H1 (cell line): ENCODE measurements around the gene CD300LF. TPM values are rescaled to one million over a fixed set of nuclear protein-coding genes. Genes with fewer than 3 reads are reported as not detected.

Experiments used
- BCL11A ChIP-seq, 2 experiments: IDR thresholded peaks; one replicate each; pipeline ENCODE4 v1.6.1; 2011; ENCODE audit warnings: low read depth in 2 of 2, low read length in 2 of 2, mild to moderate bottlenecking in 2 of 2
- EZH2 ChIP-seq: fragments of 200-600 bp; sonication (generic); IDR thresholded peaks from 2 replicates; pipeline ENCODE4 v1.7.1; 2012; ENCODE audit warnings: low read depth, mild to moderate bottlenecking, moderate library complexity, low read length, inconsistent platforms; ENCODE audit not compliant: severe bottlenecking
- KDM4A ChIP-seq: IDR thresholded peaks from one replicate; pipeline ENCODE4 v1.7.1; 2012; ENCODE audit warnings: low read depth, mild to moderate bottlenecking, moderate library complexity, low read length, inconsistent platforms; ENCODE audit not compliant: severe bottlenecking
- NANOG ChIP-seq: IDR thresholded peaks from 2 replicates; pipeline ENCODE4 v1.6.1; 2011; ENCODE audit warnings: low read length, low read depth, mild to moderate bottlenecking, inconsistent platforms; ENCODE audit not compliant: insufficient read depth, poor library complexity, severe bottlenecking
- SAP30 ChIP-seq: fragments of 300-600 bp; sonication (generic); IDR thresholded peaks from 2 replicates; pipeline ENCODE4 v1.7.1; 2012; ENCODE audit warnings: low read length, moderate library complexity, mild to moderate bottlenecking, inconsistent platforms; ENCODE audit not compliant: insufficient read depth, insufficient replicate concordance
- SIRT6 ChIP-seq: IDR thresholded peaks from one replicate; pipeline ENCODE4 v1.7.1; 2012; ENCODE audit warnings: low read length, inconsistent platforms
- TAF1 ChIP-seq: IDR thresholded peaks from 2 replicates; pipeline ENCODE4 v1.6.1; 2011; ENCODE audit warnings: mild to moderate bottlenecking, low read depth, low read length
- YY1 ChIP-seq: IDR thresholded peaks from 2 replicates; pipeline ENCODE4 v1.6.1; 2011; ENCODE audit warnings: low read depth, mild to moderate bottlenecking, low read length
- ZNF274 ChIP-seq: IDR thresholded peaks from 2 replicates; pipeline ENCODE4 v1.7.0; 2012; ENCODE audit warnings: low read length, borderline replicate concordance; ENCODE audit errors: extremely low read depth
- polyA plus RNA-seq, 7 experiments: library from polyadenylated mRNA; depleted of rRNA in 3 of 7; stranded (reverse) in 5 of 7; unstranded in 2 of 7; fragments of >200 nt in 5 of 7; fragments of 200-250 nt in 2 of 7; gene quantifications; 1 replicate in 5 of 7; 2 replicates in 1 of 7; 4 replicates in 1 of 7; pipeline versions ENCODE4 v1.2.1 to v1.2.3, GENCODE V29; 2011 to 2013; ENCODE audit warnings: missing spikeins in 2 of 7, mixed read lengths in 2 of 7
- total RNA-seq: library from RNA; stranded (reverse); fragmentation: NEBNext Ultra II Directional; extraction: Animal tissue kit (Norgen Biotek cat#: 25700); gene quantifications from 2 replicates; pipeline ENCODE4 v1.2.1, GENCODE V29; 2021
- TF ChIP-seq, protein P1 (sequence below): fragments of 300-600 bp; sonication (generic); IDR thresholded peaks from 2 replicates; pipeline ENCODE4 v1.7.1; 2012; ENCODE audit warnings: low read length, moderate library complexity, mild to moderate bottlenecking, inconsistent platforms; ENCODE audit not compliant: insufficient replicate concordance

Gene CD300LF
- total and polyA plus RNA-seq, 2 of the 8 experiments (the other 6 are each of a cell fraction or from before 2014, with no cell fraction given) = not detected

GRCh38 chr17:74678541-74678940 is 34.2 kb downstream of the CD300LF start (continued):
- TF ChIP-seq, protein P1, sequence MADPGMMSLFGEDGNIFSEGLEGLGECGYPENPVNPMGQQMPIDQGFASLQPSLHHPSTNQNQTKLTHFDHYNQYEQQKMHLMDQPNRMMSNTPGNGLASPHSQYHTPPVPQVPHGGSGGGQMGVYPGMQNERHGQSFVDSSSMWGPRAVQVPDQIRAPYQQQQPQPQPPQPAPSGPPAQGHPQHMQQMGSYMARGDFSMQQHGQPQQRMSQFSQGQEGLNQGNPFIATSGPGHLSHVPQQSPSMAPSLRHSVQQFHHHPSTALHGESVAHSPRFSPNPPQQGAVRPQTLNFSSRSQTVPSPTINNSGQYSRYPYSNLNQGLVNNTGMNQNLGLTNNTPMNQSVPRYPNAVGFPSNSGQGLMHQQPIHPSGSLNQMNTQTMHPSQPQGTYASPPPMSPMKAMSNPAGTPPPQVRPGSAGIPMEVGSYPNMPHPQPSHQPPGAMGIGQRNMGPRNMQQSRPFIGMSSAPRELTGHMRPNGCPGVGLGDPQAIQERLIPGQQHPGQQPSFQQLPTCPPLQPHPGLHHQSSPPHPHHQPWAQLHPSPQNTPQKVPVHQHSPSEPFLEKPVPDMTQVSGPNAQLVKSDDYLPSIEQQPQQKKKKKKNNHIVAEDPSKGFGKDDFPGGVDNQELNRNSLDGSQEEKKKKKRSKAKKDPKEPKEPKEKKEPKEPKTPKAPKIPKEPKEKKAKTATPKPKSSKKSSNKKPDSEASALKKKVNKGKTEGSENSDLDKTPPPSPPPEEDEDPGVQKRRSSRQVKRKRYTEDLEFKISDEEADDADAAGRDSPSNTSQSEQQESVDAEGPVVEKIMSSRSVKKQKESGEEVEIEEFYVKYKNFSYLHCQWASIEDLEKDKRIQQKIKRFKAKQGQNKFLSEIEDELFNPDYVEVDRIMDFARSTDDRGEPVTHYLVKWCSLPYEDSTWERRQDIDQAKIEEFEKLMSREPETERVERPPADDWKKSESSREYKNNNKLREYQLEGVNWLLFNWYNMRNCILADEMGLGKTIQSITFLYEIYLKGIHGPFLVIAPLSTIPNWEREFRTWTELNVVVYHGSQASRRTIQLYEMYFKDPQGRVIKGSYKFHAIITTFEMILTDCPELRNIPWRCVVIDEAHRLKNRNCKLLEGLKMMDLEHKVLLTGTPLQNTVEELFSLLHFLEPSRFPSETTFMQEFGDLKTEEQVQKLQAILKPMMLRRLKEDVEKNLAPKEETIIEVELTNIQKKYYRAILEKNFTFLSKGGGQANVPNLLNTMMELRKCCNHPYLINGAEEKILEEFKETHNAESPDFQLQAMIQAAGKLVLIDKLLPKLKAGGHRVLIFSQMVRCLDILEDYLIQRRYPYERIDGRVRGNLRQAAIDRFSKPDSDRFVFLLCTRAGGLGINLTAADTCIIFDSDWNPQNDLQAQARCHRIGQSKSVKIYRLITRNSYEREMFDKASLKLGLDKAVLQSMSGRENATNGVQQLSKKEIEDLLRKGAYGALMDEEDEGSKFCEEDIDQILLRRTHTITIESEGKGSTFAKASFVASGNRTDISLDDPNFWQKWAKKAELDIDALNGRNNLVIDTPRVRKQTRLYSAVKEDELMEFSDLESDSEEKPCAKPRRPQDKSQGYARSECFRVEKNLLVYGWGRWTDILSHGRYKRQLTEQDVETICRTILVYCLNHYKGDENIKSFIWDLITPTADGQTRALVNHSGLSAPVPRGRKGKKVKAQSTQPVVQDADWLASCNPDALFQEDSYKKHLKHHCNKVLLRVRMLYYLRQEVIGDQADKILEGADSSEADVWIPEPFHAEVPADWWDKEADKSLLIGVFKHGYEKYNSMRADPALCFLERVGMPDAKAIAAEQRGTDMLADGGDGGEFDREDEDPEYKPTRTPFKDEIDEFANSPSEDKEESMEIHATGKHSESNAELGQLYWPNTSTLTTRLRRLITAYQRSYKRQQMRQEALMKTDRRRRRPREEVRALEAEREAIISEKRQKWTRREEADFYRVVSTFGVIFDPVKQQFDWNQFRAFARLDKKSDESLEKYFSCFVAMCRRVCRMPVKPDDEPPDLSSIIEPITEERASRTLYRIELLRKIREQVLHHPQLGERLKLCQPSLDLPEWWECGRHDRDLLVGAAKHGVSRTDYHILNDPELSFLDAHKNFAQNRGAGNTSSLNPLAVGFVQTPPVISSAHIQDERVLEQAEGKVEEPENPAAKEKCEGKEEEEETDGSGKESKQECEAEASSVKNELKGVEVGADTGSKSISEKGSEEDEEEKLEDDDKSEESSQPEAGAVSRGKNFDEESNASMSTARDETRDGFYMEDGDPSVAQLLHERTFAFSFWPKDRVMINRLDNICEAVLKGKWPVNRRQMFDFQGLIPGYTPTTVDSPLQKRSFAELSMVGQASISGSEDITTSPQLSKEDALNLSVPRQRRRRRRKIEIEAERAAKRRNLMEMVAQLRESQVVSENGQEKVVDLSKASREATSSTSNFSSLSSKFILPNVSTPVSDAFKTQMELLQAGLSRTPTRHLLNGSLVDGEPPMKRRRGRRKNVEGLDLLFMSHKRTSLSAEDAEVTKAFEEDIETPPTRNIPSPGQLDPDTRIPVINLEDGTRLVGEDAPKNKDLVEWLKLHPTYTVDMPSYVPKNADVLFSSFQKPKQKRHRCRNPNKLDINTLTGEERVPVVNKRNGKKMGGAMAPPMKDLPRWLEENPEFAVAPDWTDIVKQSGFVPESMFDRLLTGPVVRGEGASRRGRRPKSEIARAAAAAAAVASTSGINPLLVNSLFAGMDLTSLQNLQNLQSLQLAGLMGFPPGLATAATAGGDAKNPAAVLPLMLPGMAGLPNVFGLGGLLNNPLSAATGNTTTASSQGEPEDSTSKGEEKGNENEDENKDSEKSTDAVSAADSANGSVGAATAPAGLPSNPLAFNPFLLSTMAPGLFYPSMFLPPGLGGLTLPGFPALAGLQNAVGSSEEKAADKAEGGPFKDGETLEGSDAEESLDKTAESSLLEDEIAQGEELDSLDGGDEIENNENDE = no peak
- no peak for TF ChIP-seq EZH2
- no peak for TF ChIP-seq NANOG
- TF ChIP-seq YY1 = no peak
- TF ChIP-seq ZNF274 = no peak
- no peak for TF ChIP-seq TAF1
- no peak for TF ChIP-seq KDM4A
- TF ChIP-seq BCL11A (IDR thresholded peaks at IDR 0.05; ENCODE audit: low read depth in 2 of 2, low read length in 2 of 2) = no peak
- TF ChIP-seq SIRT6 = no peak
- no peak for TF ChIP-seq SAP30
